GM18526 (cell line): ENCODE results near the gene FBXO40.

Source experiments
- POLR2A ChIP-seq: IDR thresholded peaks from 3 replicates; pipeline ENCODE4 v1.6.1; 2011; ENCODE audit not compliant: insufficient read length; ENCODE audit errors: extremely low read depth

Gene FBXO40

DNA sequence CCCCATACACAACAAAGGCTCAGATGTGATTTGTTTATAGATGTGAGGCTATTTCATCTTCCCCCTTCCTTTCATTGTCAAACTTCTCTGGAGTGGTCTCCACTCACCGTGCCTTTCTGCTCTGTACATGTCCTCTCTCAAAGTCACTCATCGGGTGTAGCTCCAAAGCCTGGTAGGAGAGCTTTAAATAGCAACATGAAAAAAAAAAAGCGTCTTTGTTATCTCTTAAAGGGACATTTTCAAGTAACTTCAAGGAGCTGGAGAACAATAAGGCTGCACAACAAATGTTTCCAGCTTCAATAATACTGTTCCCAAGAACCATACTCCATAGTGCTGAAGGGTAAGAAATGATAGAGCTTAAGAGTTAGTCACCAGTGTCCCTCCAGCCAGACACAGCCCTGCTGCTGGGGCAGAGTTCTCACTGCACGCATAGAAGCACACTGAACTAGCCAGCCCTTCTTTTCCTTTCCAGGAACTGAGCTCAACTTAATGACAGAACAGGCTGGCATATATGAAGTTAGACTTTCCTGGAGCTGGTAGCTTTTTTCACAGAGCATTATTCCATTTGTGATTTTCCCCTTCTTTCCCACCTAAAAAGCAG lies 8.1 kb downstream of the FBXO40 start:
- no peak for TF ChIP-seq POLR2A

DNA sequence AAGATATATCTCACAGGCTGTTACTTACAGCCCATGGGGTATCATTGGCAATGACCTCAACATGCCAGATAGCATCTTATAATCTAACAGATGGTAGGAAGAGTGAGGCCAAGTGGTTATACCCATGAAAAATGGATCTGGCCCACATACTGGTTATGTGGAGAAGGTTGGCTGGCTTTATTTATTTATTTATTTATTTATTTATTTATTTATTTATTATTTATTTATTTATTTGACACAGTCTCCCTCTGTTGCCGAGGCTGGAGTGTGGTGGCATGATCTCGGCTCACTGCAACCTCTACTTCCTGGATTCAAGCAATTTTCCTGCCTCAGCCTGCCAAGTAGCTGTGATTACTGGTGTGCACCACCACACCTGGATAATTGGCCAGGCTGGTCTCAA lies 11.6 kb downstream of the FBXO40 start:
- TF ChIP-seq POLR2A = no peak

GRCh38 chr3:121606106-121606505 lies 12.9 kb downstream of the FBXO40 start:
- TF ChIP-seq POLR2A = no peak

- no peak for TF ChIP-seq POLR2A
These were observed 26.5 kb downstream of the FBXO40 start for GRCh38 chr3:121619691-121620090.

DNA sequence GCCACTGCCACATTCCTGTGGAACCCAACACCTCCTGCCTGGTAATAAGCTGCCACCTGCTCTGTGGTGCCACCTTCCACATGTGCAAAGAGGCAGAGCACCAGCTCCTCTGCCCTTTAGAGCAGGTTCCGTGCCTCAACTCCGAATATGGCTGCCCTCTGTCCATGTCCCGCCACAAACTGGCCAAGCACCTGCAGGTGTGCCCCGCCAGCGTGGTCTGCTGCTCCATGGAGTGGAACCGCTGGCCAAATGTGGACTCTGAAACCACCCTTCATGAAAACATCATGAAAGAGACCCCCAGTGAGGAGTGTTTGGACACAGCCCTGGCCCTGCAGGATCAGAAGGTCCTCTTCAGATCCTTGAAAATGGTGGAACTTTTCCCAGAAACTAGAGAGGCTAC lies 28.3 kb downstream of the FBXO40 start:
- TF ChIP-seq POLR2A = no peak

DNA sequence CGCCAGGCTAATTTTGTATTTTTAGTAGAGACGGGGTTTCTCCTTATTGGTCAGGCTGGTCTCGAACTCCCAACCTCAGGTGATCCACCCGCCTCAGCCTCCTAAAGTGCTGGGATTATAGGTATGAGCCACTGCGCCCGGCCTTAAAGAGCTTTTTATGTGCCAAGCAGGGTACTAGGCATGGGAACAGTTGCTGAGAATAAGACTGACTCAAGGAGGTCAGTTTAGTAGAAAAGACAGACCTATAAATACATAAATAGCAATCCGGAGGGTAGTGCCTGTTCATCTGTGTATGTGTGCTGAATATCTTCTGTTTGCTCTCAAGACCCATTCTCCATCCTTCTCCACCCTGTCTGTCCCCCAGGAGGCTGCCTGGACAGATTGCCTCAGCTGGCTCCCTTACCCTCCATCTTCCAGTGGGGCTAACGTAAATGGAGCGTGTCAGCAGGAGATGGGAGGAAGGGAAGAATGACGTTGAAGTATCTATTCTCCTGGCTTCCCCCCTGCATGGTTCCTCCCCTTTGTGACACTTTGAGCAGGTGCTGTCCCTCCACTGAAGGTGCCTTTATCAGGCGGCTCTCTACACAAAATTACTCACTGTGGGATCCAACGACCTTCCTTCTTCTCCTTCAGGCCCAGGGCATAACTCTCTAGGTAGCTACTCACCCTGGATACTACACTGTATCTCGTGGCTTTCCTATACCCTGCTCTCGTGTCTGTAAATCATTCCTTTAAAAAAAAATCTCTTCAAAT lies 31.1 kb downstream of the FBXO40 start:
- no peak for TF ChIP-seq POLR2A

DNA sequence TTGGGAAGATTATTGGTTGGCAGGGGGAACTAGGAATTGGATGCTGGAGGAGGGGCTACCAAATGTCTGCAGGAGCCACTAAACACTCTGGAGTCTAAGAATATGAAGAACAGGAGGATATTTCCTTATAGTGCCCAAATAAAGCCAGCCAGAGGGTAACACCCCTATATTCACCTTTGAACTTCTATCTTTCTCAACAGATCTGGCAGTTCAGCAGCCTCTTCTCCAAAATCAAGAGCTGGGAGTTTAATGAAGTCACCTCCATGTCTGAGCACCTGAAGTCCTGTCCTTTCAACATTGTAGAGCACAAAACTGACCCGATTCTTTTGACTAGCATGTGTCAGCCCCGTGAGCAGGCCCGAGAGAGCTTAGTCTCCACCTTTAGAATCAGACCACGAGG lies 33.3 kb downstream of the FBXO40 start:
- TF ChIP-seq POLR2A = no peak

DNA sequence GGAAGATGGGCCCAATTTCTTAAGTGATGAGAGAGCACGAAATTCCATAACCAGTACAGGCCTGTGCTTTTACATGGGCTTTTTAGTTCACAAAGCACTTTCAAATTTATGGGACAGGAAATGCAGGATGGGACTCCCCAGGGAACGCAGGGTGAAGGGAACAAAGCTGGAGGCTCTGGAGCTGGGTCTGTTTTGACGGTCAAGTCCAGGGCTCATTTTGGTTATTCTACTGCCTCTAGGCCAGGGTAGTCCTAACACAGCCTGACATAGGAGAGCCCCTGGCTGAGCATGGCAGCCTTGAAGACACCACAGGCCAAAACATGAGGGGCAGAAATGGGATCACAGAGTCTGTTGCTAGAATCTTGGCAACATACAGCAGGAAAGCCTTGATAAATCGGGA lies 34.0 kb downstream of the FBXO40 start:
- TF ChIP-seq POLR2A = no peak

DNA sequence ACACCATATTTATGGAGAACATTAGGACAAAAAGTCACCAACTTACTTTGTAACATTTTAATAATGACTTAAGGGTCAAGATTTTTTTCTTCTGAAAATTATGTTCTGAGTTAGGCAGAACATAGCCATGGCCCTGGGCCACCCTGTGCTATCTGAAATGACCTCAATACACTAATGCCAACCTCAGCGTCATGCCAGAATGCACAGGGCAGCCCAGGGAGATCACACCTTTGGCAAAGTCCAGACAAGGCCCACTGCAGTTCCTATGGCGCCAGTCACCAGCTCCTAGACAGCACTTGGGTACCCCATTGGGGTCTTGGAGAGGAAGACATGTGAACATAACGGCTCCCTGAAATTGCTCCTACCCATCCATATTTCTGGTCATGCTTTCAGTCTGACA lies 34.4 kb downstream of the FBXO40 start:
- TF ChIP-seq POLR2A = no peak

GRCh38 chr3:121629601-121630000 lies 36.4 kb downstream of the FBXO40 start:
- no peak for TF ChIP-seq POLR2A

- TF ChIP-seq POLR2A = no peak
These were observed 37.2 kb downstream of the FBXO40 start for GRCh38 chr3:121630355-121630754.

DNA sequence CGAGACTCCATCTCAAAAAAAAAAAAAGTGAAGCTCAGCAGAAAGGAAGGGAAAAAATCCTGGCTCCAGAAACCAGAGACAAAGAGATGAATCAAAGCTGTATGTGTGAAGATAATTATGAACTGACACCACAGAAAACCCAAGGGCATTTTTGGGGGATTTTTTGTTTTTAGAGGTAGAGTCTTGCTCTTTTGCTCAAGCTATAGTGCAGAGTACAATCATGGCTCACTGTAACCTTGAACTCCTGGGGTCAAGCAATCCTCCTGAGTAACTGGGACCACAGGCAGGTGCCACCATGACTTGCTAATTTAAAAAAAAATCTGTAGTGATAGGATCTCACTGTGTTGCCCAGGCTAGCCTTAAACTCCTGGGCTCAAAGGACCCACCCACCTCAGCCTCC lies 44.7 kb downstream of the FBXO40 start:
- TF ChIP-seq POLR2A = no peak

DNA sequence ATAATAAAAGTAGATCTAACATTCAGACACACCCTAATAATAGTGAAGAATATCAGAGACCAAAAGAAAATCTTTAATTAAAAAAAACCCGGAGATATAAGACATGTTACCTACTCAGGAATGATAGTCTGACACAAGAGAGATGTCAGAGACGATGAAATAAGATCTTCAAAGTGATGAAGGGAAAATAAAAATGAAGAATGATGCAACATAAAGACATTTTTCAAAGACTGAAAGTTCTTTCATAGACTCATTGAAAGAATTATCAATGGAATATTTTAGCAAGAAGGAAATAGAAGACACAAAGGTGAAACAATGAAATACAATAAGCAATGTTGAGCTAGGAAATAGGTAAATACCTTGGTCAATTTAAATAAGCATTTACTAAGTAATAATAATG lies 47.9 kb downstream of the FBXO40 start:
- no peak for TF ChIP-seq POLR2A

DNA sequence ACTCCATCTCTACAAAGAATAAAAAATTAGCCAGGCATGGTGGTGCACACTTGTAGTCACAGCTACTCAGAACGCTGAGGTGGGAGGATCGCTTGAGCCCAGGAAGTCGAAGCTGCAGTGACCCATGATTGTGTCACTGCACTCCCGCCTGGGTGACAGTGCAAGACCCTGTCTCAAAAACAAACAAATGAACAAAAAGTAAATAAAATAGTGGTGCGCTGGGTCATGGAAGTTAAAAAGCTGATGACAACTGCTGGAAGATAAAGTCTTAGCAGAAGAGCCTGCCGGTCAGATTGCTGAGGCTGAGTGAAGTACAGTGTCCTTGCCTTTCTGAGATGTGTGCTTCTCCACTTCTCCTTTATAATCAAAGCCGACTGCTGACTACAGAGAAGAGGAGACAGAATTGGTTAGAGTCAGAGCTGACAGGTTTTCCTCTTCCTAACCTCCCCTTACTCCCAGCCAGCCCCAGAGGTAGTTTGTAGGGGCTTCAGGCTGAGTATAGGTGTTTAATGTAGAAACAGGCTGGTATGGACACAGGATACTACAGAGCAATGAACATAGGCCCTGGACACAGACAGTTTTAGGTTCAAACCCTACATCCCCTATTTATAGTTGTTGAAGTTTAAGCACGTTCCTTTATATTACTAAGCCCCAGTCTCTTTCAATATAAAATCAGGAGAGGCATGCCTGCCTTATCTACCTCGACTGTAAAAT lies 49.6 kb downstream of the FBXO40 start:
- TF ChIP-seq POLR2A = no peak

GRCh38 chr3:121645054-121645453 lies 51.9 kb downstream of the FBXO40 start:
- no peak for TF ChIP-seq POLR2A

- TF ChIP-seq POLR2A = no peak
These were observed 55.2 kb downstream of the FBXO40 start for GRCh38 chr3:121648219-121648958.

GRCh38 chr3:121649645-121650044 lies 56.5 kb downstream of the FBXO40 start:
- no peak for TF ChIP-seq POLR2A
